ENCODE measurements around the gene WNT2.
"Not testable (repeated sequence)": the region's sequence is repeated elsewhere in the genome, so short reads cannot be mapped to it uniquely, and the experiment has no call there.

The WNT2 gene

DNA sequence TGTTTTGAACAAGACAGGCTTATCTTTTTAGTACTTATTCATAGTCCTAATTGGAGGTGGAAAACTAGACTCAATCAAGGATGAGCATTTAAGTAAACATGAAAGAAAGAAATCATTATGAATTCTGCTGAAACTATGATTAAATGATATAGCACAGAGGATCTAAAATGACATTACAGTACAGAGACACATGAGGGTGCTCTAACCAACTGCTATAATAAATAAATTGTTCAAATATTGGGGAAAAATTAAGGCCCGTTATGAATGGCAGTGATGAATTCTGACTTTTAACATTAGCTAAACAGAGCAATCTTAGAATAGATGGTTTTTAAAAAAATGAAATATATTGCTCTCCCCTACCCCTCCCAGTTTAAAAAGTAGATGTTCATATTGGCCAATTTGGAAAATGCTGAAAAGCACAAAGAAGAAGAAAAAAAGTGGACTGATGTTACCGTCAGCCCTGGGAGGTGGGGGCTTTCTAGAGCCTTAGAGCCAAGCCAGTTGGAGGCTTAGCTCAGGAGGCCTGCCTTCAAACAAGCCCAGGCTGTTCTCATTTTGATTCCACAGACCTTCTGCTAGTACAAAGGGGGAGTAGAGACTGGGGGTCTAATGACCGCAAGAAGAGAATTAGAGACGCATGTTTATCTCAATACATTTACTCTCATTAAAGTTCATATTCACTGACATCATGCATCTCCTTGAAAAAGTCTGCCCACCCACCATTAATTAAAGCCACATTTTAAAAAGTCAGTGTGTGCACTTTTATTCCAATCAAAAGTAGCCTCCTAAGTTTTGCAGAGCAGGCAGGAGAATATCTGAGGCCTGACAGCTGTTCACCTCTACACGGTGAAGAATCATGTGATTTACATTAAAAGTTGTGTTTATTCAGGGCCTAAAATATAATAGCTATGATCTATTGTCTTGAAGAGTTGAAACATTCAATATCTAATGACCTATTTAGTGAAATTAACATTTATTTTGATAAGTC, 10.0 kb downstream of the WNT2 start:
- peak; percentile 41 for DNase-seq (ENCODE audit: low read depth)
- H3K4me3 ChIP-seq (ENCODE audit: low read depth, low read length), result no peak overlapping the region
- TF ChIP-seq, protein P1, sequence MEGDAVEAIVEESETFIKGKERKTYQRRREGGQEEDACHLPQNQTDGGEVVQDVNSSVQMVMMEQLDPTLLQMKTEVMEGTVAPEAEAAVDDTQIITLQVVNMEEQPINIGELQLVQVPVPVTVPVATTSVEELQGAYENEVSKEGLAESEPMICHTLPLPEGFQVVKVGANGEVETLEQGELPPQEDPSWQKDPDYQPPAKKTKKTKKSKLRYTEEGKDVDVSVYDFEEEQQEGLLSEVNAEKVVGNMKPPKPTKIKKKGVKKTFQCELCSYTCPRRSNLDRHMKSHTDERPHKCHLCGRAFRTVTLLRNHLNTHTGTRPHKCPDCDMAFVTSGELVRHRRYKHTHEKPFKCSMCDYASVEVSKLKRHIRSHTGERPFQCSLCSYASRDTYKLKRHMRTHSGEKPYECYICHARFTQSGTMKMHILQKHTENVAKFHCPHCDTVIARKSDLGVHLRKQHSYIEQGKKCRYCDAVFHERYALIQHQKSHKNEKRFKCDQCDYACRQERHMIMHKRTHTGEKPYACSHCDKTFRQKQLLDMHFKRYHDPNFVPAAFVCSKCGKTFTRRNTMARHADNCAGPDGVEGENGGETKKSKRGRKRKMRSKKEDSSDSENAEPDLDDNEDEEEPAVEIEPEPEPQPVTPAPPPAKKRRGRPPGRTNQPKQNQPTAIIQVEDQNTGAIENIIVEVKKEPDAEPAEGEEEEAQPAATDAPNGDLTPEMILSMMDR (conservative IDR thresholded peaks at IDR 0.05; ENCODE audit: low read depth, low read length), result no peak

DNA sequence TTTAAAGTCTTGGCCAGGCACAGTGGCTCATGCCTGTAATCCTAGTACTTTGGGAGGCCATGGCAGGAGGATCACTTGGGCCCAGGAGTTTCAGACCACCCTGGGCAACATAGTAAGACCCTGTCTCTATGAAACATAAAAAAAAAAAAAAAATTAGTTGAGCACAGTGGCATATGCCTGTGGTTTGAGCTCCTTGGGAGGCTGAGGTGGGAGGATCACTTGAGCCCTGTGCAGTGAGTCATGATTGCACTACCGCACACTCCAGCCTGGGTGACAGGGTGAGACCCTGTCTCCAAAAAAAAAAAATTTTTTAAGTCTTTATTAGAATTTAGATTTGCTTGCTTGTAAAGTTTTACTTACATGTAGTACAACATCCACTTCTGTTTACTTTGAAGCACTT, 14.0 kb downstream of the WNT2 start:
- no peak overlapping the region for H3K4me3 ChIP-seq (ENCODE audit: low read depth, low read length)
- TF ChIP-seq, protein P1 (conservative IDR thresholded peaks at IDR 0.05; ENCODE audit: low read depth, low read length), result no peak
- no peak for DNase-seq (ENCODE audit: low read depth)

DNA sequence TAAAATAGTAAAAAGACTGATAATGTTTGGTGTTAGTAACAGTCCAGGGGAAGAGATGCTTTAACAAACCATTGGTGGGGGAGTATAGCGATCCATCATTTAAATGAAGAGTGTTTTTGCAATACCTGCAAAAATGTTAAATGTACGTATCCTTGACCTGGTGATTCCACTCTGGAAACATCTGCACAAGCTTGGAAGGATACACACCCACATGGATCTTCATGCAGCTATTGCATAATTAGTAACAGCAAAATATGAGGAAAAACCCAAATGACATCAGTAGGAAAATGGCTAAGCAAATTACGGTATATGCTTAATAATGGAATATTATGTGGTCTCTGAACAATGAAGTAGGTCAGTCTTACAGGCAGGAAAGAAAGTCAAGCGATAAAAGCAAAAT, 20.5 kb downstream of the WNT2 start:
- DNase-seq (ENCODE audit: low read depth), result no peak
- no peak overlapping the region for H3K4me3 ChIP-seq (ENCODE audit: low read depth, low read length)
- TF ChIP-seq, protein P1 (conservative IDR thresholded peaks at IDR 0.05; ENCODE audit: low read depth, low read length), result no peak

DNA sequence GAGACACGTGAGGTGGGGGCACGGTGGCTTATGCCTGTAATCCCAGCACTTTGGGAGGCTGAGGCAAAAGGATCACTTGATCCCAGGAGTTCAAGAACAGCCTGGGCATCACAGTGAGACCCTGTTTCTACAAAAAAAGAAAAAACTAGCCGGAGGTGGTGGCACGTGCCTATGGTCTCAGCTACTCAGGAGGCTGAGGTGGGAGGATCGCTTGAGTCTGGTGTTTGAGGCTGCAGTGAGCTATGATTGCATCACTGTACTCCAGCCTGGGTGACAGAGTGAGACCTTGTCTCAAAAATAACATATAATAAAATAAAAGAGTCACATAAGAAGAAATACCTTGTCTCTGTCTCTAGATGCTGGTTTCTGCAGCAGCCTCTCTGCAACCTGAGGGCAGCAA, 22.4 kb downstream of the WNT2 start:
- not testable (repeated sequence) for H3K4me3 ChIP-seq (ENCODE audit: low read depth, low read length); DNase-seq (ENCODE audit: low read depth)

DNA sequence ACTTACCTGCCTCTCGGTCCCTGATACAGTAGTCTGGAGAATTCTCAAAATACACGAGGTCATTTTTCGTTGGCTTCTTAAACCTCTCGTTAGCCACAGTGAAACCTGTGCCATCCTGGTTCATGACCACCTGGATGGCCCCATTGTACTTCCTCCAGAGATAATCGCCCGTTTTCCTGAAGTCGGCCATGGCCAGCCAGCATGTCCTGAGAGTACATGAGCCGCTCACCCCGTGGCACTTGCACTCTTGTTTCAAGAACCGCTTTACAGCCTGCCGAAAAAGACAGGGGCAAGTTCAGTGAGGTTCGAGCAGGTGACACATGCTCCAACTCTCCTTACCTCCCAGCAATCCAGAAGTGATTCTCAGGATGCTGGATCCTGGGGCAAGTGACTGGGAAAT, 25.3 kb downstream of the WNT2 start:
- TF ChIP-seq, protein P1 (conservative IDR thresholded peaks at IDR 0.05; ENCODE audit: low read depth, low read length), result no peak
- DNase-seq (ENCODE audit: low read depth), result no peak
- H3K4me3 ChIP-seq (ENCODE audit: low read depth, low read length), result no peak overlapping the region

DNA sequence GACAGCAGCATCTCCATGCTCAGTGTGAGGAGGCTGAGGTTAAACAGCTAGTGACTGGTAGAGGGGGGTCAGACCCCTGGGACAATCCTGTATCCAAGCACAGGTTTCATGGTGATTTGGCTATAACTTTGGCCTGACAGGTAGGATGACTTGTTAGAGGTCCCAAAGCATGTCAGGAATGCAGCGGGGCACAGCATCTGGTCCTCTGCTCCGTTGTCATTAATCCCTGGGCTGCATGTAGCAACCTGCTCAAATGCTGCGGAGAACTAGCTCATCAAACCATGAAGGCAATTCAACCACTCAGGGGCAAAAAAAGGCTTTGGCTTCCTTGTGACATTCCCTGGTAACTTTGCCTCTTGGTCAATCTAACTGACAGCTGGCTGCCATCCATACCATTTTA, 26.8 kb downstream of the WNT2 start:
- no peak overlapping the region for H3K4me3 ChIP-seq (ENCODE audit: low read depth, low read length)
- no peak for DNase-seq (ENCODE audit: low read depth)
- TF ChIP-seq, protein P1 (conservative IDR thresholded peaks at IDR 0.05; ENCODE audit: low read depth, low read length), result no peak

DNA sequence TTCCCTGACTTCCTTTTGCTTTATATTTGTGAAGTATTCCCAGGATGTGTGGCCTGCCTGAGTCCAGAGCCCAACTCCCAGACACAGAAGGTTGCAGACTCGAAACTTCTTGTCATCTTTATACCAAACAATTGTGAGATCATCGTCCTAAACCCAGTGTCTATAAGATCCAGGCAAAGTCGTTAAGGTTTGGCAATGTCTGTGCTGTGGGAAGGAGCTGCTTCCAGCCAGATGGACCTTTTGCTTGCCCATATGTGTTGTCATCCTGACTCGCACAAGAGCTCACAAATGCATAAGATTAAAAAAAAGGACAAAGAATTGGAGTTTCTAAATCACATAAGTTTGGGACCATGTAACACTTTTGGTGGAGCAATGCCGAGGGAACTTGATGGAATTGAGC, 37.0 kb downstream of the WNT2 start:
- TF ChIP-seq, protein P1 (conservative IDR thresholded peaks at IDR 0.05; ENCODE audit: low read depth, low read length), result no peak
- no peak overlapping the region for H3K4me3 ChIP-seq (ENCODE audit: low read depth, low read length)
- no peak for DNase-seq (ENCODE audit: low read depth)

All from choroid plexus epithelial cell (primary cell).